Stimulated activated naive B cell treated with anti-CD40 and anti-IgM and Interleukin-4, amounts not matched to agents 10 μg/mL and 1 μg/mL and 100 μg/mL, for 72 hours (primary cell): ENCODE results near the gene GMFB.
A peak's percentile ranks its signal among the peaks of the same experiment; 100 is the strongest.

Experiments
- ATAC-seq, 2 donors: fragments of 150-1000 bp; cut with Tn5 transposase; replicated peaks; 2 replicates each; pipeline ENCODE4 v1.10.0; 2021; ENCODE audit warnings: moderate library complexity in 1 of 2
- DNase-seq: peaks from one replicate; pipeline ENCODE4 v3.0.0; 2021
- H3K27ac Mint-ChIP-seq: one replicate; pipeline ENCODE4 v1.8.0; 2022; ENCODE audit warnings: mild to moderate bottlenecking, mixed read lengths
- H3K27me3 Mint-ChIP-seq, 2 donors: one replicate each; pipeline ENCODE4 v1.8.0; 2022; ENCODE audit warnings: mixed read lengths in 2 of 2
- H3K36me3 Mint-ChIP-seq, 2 donors: one replicate each; pipeline ENCODE4 v1.8.0; 2022; ENCODE audit warnings: mixed read lengths in 2 of 2, mild to moderate bottlenecking in 1 of 2
- H3K4me1 Mint-ChIP-seq, 2 donors: one replicate each; pipeline ENCODE4 v1.8.0; 2022; ENCODE audit warnings: mixed read lengths in 2 of 2, mild to moderate bottlenecking in 1 of 2
- H3K4me3 Mint-ChIP-seq, 2 donors: one replicate each; pipeline ENCODE4 v1.8.0; 2022; ENCODE audit warnings: mild to moderate bottlenecking in 2 of 2, mixed read lengths in 2 of 2, moderate library complexity in 1 of 2
- H3K9me3 Mint-ChIP-seq, 2 donors: one replicate each; pipeline ENCODE4 v1.8.0; 2022; ENCODE audit warnings: mixed read lengths in 2 of 2, mild to moderate bottlenecking in 1 of 2

The GMFB gene

GRCh38 chr14:54488646-54489317 is at the start of gene GMFB:
Gene GMFB (minus strand): TSS chr14:54488980. CDS start chr14:54488927, 53 bp downstream.
- Mint-ChIP-seq H3K9me3 (no peaks in the 10 kb centered on the region), H3K27me3 (no peaks in the 10 kb centered on the region), H3K4me3 (peak within 1 kb of the TSS; percentile 82 to 86), H3K4me1 (peaks cover 37 to 59% of the 10 kb centered on the region in 2 donors), H3K36me3 (peaks cover 13 to 20% of the 10 kb centered on the region in 2 donors), H3K27ac (peak within 1 kb of the TSS; percentile 94)
- DNase-seq, result peak; percentile 84
- ATAC-seq, result peak; percentile 95 to 98

- Mint-ChIP-seq H3K36me3 (peaks cover 9 to 27% of the 10 kb centered on the region in 2 donors), H3K4me1 (peaks cover 2 to 3% of the 10 kb centered on the region in 2 donors), H3K9me3 (no peaks in the 10 kb centered on the region), H3K27ac (no peak overlapping the region), H3K27me3 (no peaks in the 10 kb centered on the region), H3K4me3 (no peak overlapping the region)
- ATAC-seq, result no peak
- DNase-seq, result no peak
Measured at GRCh38 chr14:54538055-54538454, 49.3 kb upstream of the GMFB start.

- H3K27ac Mint-ChIP-seq, result no peak overlapping the region
- no peaks in the 10 kb centered on the region for H3K9me3 Mint-ChIP-seq
- H3K27me3 Mint-ChIP-seq, result no peaks in the 10 kb centered on the region
- ATAC-seq (no peak), DNase-seq (no peak)
- H3K36me3 Mint-ChIP-seq, result peaks cover 9 to 27% of the 10 kb centered on the region in 2 donors
- H3K4me1 Mint-ChIP-seq, result peaks cover 5 to 7% of the 10 kb centered on the region in 2 donors
- H3K4me3 Mint-ChIP-seq, result no peak overlapping the region
Measured at GRCh38 chr14:54537651-54538050, 48.9 kb upstream of the GMFB start.

GRCh38 chr14:54535646-54536045 is 46.9 kb upstream of the GMFB start:
- Mint-ChIP-seq H3K36me3 (peaks cover 9 to 23% of the 10 kb centered on the region in 2 donors), H3K9me3 (no peaks in the 10 kb centered on the region), H3K4me1 (peaks cover 10 to 14% of the 10 kb centered on the region in 2 donors), H3K27me3 (no peaks in the 10 kb centered on the region), H3K4me3 (no peak overlapping the region), H3K27ac (no peak overlapping the region)
- DNase-seq (no peak), ATAC-seq (no peak)

GRCh38 chr14:54535126-54535525 is 46.3 kb upstream of the GMFB start:
- ATAC-seq (no peak), DNase-seq (no peak)
- Mint-ChIP-seq H3K27me3 (no peaks in the 10 kb centered on the region), H3K9me3 (no peaks in the 10 kb centered on the region), H3K27ac (no peak overlapping the region), H3K4me3 (no peak overlapping the region), H3K36me3 (peaks cover 9 to 20% of the 10 kb centered on the region in 2 donors), H3K4me1 (peaks cover 10 to 14% of the 10 kb centered on the region in 2 donors)

- no peak for ATAC-seq
- Mint-ChIP-seq H3K9me3 (no peaks in the 10 kb centered on the region), H3K27ac (peak overlapping the region; percentile 16), H3K27me3 (no peaks in the 10 kb centered on the region), H3K36me3 (peaks cover 8 to 17% of the 10 kb centered on the region in 2 donors), H3K4me3 (no peak overlapping the region), H3K4me1 (peaks cover 10 to 14% of the 10 kb centered on the region in 2 donors)
- DNase-seq, result no peak
Measured at GRCh38 chr14:54533100-54533499, 44.3 kb upstream of the GMFB start.

GRCh38 chr14:54532111-54533012 is 43.6 kb upstream of the GMFB start:
- no peaks in the 10 kb centered on the region for H3K27me3 Mint-ChIP-seq
- ATAC-seq, result peak; percentile 91 to 96
- peaks cover 10 to 14% of the 10 kb centered on the region in 2 donors for H3K4me1 Mint-ChIP-seq
- H3K4me3 Mint-ChIP-seq, result peak overlapping the region; percentile 4 to 57
- DNase-seq, result no peak
- peak overlapping the region; percentile 66 for H3K27ac Mint-ChIP-seq
- H3K36me3 Mint-ChIP-seq, result peaks cover 6 to 17% of the 10 kb centered on the region in 2 donors
- H3K9me3 Mint-ChIP-seq, result no peaks in the 10 kb centered on the region

- Mint-ChIP-seq H3K27ac (no peak overlapping the region), H3K4me1 (peaks cover 10 to 14% of the 10 kb centered on the region in 2 donors), H3K4me3 (no peak overlapping the region), H3K9me3 (no peaks in the 10 kb centered on the region), H3K36me3 (peaks cover 8 to 21% of the 10 kb centered on the region in 2 donors), H3K27me3 (no peaks in the 10 kb centered on the region)
- ATAC-seq, result no peak
- no peak for DNase-seq
Measured at GRCh38 chr14:54529811-54530210, 41.0 kb upstream of the GMFB start.

- Mint-ChIP-seq H3K27ac (no peak overlapping the region), H3K4me3 (no peak overlapping the region), H3K9me3 (no peaks in the 10 kb centered on the region), H3K4me1 (peaks cover 10 to 14% of the 10 kb centered on the region in 2 donors), H3K27me3 (no peaks in the 10 kb centered on the region), H3K36me3 (peaks cover 7 to 23% of the 10 kb centered on the region in 2 donors)
- no peak for ATAC-seq
- no peak for DNase-seq
Measured at GRCh38 chr14:54528973-54529372, 40.2 kb upstream of the GMFB start.

GRCh38 chr14:54524410-54524809 is 35.6 kb upstream of the GMFB start:
- ATAC-seq (no peak), DNase-seq (no peak)
- Mint-ChIP-seq H3K9me3 (no peaks in the 10 kb centered on the region), H3K4me1 (no peaks in the 10 kb centered on the region), H3K27ac (no peak overlapping the region), H3K36me3 (peaks cover 16 to 48% of the 10 kb centered on the region in 2 donors), H3K27me3 (no peaks in the 10 kb centered on the region), H3K4me3 (no peak overlapping the region)

GRCh38 chr14:54516709-54517108 is 27.9 kb upstream of the GMFB start:
- Mint-ChIP-seq H3K27ac (peak overlapping the region; percentile 15), H3K4me1 (peaks cover 13 to 19% of the 10 kb centered on the region in 2 donors), H3K27me3 (no peaks in the 10 kb centered on the region), H3K4me3 (no peak overlapping the region), H3K36me3 (peaks cover 31 to 39% of the 10 kb centered on the region in 2 donors), H3K9me3 (peaks cover 10 to 11% of the 10 kb centered on the region in 2 donors)
- DNase-seq (no peak), ATAC-seq (no peak)

- Mint-ChIP-seq H3K9me3 (peaks cover 10 to 11% of the 10 kb centered on the region in 2 donors), H3K27me3 (no peaks in the 10 kb centered on the region), H3K4me3 (no peak overlapping the region), H3K4me1 (peaks cover 15 to 23% of the 10 kb centered on the region in 2 donors), H3K27ac (no peak overlapping the region), H3K36me3 (peaks cover 31 to 39% of the 10 kb centered on the region in 2 donors)
- ATAC-seq, result no peak
- no peak for DNase-seq
Measured at GRCh38 chr14:54515670-54516069, 26.9 kb upstream of the GMFB start.

GRCh38 chr14:54512393-54512792 is 23.6 kb upstream of the GMFB start:
- DNase-seq, result no peak
- ATAC-seq, result no peak
- Mint-ChIP-seq H3K36me3 (peaks cover 22 to 25% of the 10 kb centered on the region in 2 donors), H3K27ac (no peak overlapping the region), H3K27me3 (no peaks in the 10 kb centered on the region), H3K9me3 (peaks cover 10 to 11% of the 10 kb centered on the region in 2 donors), H3K4me3 (no peak overlapping the region), H3K4me1 (peaks cover 22 to 29% of the 10 kb centered on the region in 2 donors)
